ENCODE data around the gene ADCY10.

DNA sequence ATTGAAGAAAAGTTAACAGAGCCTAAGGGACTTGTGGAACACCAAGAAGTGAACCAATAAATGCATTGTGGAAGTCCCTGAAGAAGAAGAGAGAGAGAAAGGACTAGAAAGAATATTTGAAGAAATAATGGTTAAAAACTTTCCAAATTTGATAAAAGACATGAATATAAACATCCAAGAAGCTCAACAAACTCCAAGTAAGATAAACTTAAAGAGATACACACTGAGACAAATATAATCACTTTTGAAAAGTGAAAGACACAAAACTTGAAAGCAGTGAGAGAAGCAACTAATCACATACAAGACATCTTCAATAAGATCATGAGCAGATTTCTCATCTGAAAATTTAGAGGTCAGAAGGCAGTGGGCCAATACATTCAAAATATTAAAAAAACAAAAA is 101.0 kb downstream of the ADCY10 start:
- TF ChIP-seq POLR2A (IDR thresholded peaks at IDR 0.05): no peak
- TF ChIP-seq, protein P1, sequence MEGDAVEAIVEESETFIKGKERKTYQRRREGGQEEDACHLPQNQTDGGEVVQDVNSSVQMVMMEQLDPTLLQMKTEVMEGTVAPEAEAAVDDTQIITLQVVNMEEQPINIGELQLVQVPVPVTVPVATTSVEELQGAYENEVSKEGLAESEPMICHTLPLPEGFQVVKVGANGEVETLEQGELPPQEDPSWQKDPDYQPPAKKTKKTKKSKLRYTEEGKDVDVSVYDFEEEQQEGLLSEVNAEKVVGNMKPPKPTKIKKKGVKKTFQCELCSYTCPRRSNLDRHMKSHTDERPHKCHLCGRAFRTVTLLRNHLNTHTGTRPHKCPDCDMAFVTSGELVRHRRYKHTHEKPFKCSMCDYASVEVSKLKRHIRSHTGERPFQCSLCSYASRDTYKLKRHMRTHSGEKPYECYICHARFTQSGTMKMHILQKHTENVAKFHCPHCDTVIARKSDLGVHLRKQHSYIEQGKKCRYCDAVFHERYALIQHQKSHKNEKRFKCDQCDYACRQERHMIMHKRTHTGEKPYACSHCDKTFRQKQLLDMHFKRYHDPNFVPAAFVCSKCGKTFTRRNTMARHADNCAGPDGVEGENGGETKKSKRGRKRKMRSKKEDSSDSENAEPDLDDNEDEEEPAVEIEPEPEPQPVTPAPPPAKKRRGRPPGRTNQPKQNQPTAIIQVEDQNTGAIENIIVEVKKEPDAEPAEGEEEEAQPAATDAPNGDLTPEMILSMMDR (IDR thresholded peaks at IDR 0.05): no peak
